Panc1 (cell line): Measurements from ENCODE around the gene PPFIA1. TPM values are rescaled to one million over a fixed set of nuclear protein-coding genes. Genes with fewer than 3 reads are reported as not detected.

ENCODE experiments used
- ATAC-seq: fragments of 200-7000 bp; cut with Tn5 transposase; 2 replicates; pipeline ENCODE4 v1.9.1; 2020; ENCODE audit warnings: mild to moderate bottlenecking, moderate library complexity
- BruUV-seq: library from RNA; stranded (reverse); fragments of 400-500 nt; replicated peaks from 2 replicates; lab custom pipeline; 2021; lab: Mats Ljungman, UMichigan
- CTCF ChIA-PET: fragments of 300-600 bp; sonication (Branson Sonifier 250); formaldehyde crosslinking; loops from one replicate; lab custom pipeline; 2022; ENCODE audit warnings: antibody characterized with exemption; lab: Charles Lee
- POLR2A ChIA-PET: fragments of 300-600 bp; sonication (Branson Sonifier 250); formaldehyde crosslinking; loops from one replicate; lab custom pipeline; 2022; ENCODE audit warnings: antibody characterized with exemption; lab: Charles Lee
- DNase-seq: peaks from one replicate; pipeline ENCODE4 v3.0.0-alpha.2; 2010; ENCODE audit warnings: low read depth, low spot score
- H3K27ac ChIP-seq: 2 replicates; pipeline ENCODE4 v1.5.1; 2011; ENCODE audit warnings: mild to moderate bottlenecking, low read length, inconsistent platforms
- H3K27me3 ChIP-seq: fragments of 200-500 bp; sonication (Bioruptor generic); 2 replicates; pipeline ENCODE4 v1.6.0; 2014; ENCODE audit warnings: low read length, inconsistent platforms; ENCODE audit not compliant: control insufficient read depth, insufficient read depth
- H3K36me3 ChIP-seq: fragments of 200-500 bp; sonication (Bioruptor generic); 2 replicates; pipeline ENCODE4 v1.5.1; 2014; ENCODE audit warnings: inconsistent platforms, mild to moderate bottlenecking, low read length, moderate library complexity; ENCODE audit not compliant: control insufficient read depth, insufficient read depth
- H3K4me1 ChIP-seq: 2 replicates; pipeline ENCODE4 v1.5.1; 2011; ENCODE audit warnings: inconsistent platforms, mild to moderate bottlenecking, low read length, moderate library complexity; ENCODE audit not compliant: control insufficient read depth, insufficient read depth
- H3K4me3 ChIP-seq, 2 experiments: 2 replicates each; pipeline ENCODE4 v1.5.1; 2011 to 2012; ENCODE audit warnings: low read depth in 2 of 2, low read length in 2 of 2, mild to moderate bottlenecking in 2 of 2, inconsistent platforms in 1 of 2, moderate library complexity in 1 of 2
- H3K9me3 ChIP-seq: fragments of 200-500 bp; sonication (Bioruptor generic); 2 replicates; pipeline ENCODE4 v1.5.1; 2014; ENCODE audit warnings: low read depth, mild to moderate bottlenecking, inconsistent platforms, low read length, moderate library complexity; ENCODE audit not compliant: control insufficient read depth, insufficient read depth
- CTCF ChIP-seq: fragments of 450-650 bp; IDR thresholded peaks from 2 replicates; pipeline ENCODE4 v1.5.1; 2017; ENCODE audit warnings: mild to moderate bottlenecking
- POLR2AphosphoS5 ChIP-seq: IDR thresholded peaks from 2 replicates; pipeline ENCODE4 v1.6.1; 2012; ENCODE audit warnings: mild to moderate bottlenecking, low read depth, low read length, moderate library complexity
- REST ChIP-seq, 2 experiments: IDR thresholded peaks; 2 replicates each; pipeline ENCODE4 v1.6.1; 2011 to 2012; ENCODE audit warnings: low read depth in 2 of 2, control low read depth in 1 of 2, low read length in 1 of 2, mild to moderate bottlenecking in 1 of 2, moderate library complexity in 1 of 2; ENCODE audit not compliant: insufficient read depth in 1 of 2
- SIN3A ChIP-seq: IDR thresholded peaks from 2 replicates; pipeline ENCODE4 v1.6.1; 2012; ENCODE audit warnings: low read depth, mild to moderate bottlenecking, low read length, moderate library complexity, borderline replicate concordance; ENCODE audit not compliant: insufficient read depth
- TCF7L2 ChIP-seq: IDR thresholded peaks from 2 replicates; pipeline ENCODE4 v1.6.1; 2011; ENCODE audit warnings: mild to moderate bottlenecking, low read depth, low read length, inconsistent platforms
- in situ Hi-C: cut with HindIII; loops from 2 replicates; pipeline ENCODE4 v1.10.0; 2016; ENCODE audit warnings: low sequenced_read_pairs, low pct_unique_long_range_greater_than_20kb
- intact Hi-C: fragments of 100-400 bp; cut with micrococcal nuclease; formaldehyde crosslinking; loops from one replicate; pipeline ENCODE4 v1.10.0; 2022; ENCODE audit not compliant: unreplicated experiment
- total RNA-seq: library from RNA; stranded (reverse); gene quantifications from one replicate; pipeline ENCODE4 v1.2.1, GENCODE V29; 2021; ENCODE audit not compliant: unreplicated experiment

Gene PPFIA1
- total RNA-seq, 1 experiment from 2014 or later: 101 TPM

- in situ Hi-C loops: no loop called here
- BruUV-seq: no TSS peak
- Histone ChIP-seq H3K4me1 (no peaks in the 10 kb centered on the region), H3K9me3 (no peaks in the 10 kb centered on the region), H3K27me3 (no peaks in the 10 kb centered on the region), H3K4me3 (no peak overlapping the region), H3K36me3 (peaks cover 48% of the 10 kb centered on the region), H3K27ac (no peak overlapping the region)
- intact Hi-C loops: no loop called here
- POLR2A ChIA-PET: no interaction called here
- CTCF ChIA-PET: no interaction called here
- TF ChIP-seq POLR2AphosphoS5: no peak
- TF ChIP-seq CTCF: no peak
- TF ChIP-seq REST (IDR thresholded peaks at IDR 0.05; ENCODE audit: insufficient read depth in 1 of 2, low read depth in 2 of 2, low read length in 1 of 2): no peak
- TF ChIP-seq TCF7L2: no peak
- TF ChIP-seq SIN3A: no peak
- no peak for ATAC-seq
- no peak for DNase-seq
These were observed 68.6 kb downstream of the PPFIA1 start for GRCh38 chr11:70339066-70339465.

GRCh38 chr11:70341881-70342429 is 71.5 kb downstream of the PPFIA1 start:
- H3K27me3 ChIP-seq: no peaks in the 10 kb centered on the region
- H3K27ac ChIP-seq: no peak overlapping the region
- ChIA-PET POLR2A (interaction anchor here (0.6 kb wide), 1 partner anchor 55 kb away, joined by 3 read pairs; no protein-coding TSS in a partner anchor), CTCF (no interaction called here)
- TF ChIP-seq POLR2AphosphoS5: no peak
- no peak for TF ChIP-seq REST (IDR thresholded peaks at IDR 0.05; ENCODE audit: insufficient read depth in 1 of 2, low read depth in 2 of 2, low read length in 1 of 2)
- TF ChIP-seq CTCF: no peak
- TF ChIP-seq TCF7L2: no peak
- no peak for TF ChIP-seq SIN3A
- H3K4me1 ChIP-seq: no peaks in the 10 kb centered on the region
- H3K9me3 ChIP-seq: no peaks in the 10 kb centered on the region
- ATAC-seq: peak; percentile 23; the same call in 1 of the 2 replicates
- H3K4me3 ChIP-seq: no peak overlapping the region
- DNase-seq: no peak
- in situ Hi-C loops (no loop called here), intact Hi-C loops (no loop called here)
- no TSS peak for BruUV-seq
- H3K36me3 ChIP-seq: peaks cover 39% of the 10 kb centered on the region
